Tibial nerve (tissue), 4 donors: ENCODE measurements around the gene ATG101.

Experiments used
- CTCF ChIP-seq, 5 experiments: fragments of 200-600 bp in 3 of 5; fragments of 450-650 bp in 2 of 5; sonication (generic) in 3 of 5; IDR thresholded peaks; one replicate each; pipeline ENCODE4 v1.5.1; 2016 to 2019; ENCODE audit warnings: antibody characterized with exemption in 5 of 5, mild to moderate bottlenecking in 3 of 5, moderate library complexity in 2 of 5
- EP300 ChIP-seq, 2 donors: sonication (generic); formaldehyde crosslinking; IDR thresholded peaks; one replicate each; pipeline ENCODE4 v1.6.1; 2017; ENCODE audit warnings: antibody characterized with exemption in 2 of 2, mild to moderate bottlenecking in 1 of 2
- POLR2A ChIP-seq, 2 donors: fragments of 450-650 bp; IDR thresholded peaks; one replicate each; pipeline ENCODE4 v1.6.1; 2017; ENCODE audit warnings: antibody characterized with exemption in 2 of 2, mild to moderate bottlenecking in 2 of 2, moderate library complexity in 2 of 2

- TF ChIP-seq CTCF (IDR thresholded peaks at IDR 0.05), result no peak
- TF ChIP-seq EP300 (IDR thresholded peaks at IDR 0.05), result no peak
- no peak for TF ChIP-seq POLR2A (IDR thresholded peaks at IDR 0.05)
Observed at GRCh38 chr12:52078276-52078675, 8.5 kb downstream of the ATG101 start.
